Smooth muscle cell (in vitro differentiated cells): ENCODE measurements around the gene ACP4. TPM values are rescaled to one million over a fixed set of nuclear protein-coding genes. Genes with fewer than 3 reads are reported as not detected.
A peak's percentile ranks its signal among the peaks of the same experiment; 100 is the strongest.
"Not testable (repeated sequence)": the region's sequence is repeated elsewhere in the genome, so short reads cannot be mapped to it uniquely, and the experiment has no call there.

Source experiments
- DNase-seq: peaks from one replicate; lab custom pipeline; 2025; ENCODE audit not compliant: unreplicated experiment; lab: John Stamatoyannopoulos, UW
- H2AFZ ChIP-seq: fragments of 200-600 bp; sonication (generic); 2 replicates; pipeline ENCODE4 v1.6.0; 2016; ENCODE audit warnings: antibody characterized with exemption, low read depth, mild to moderate bottlenecking
- H3F3A ChIP-seq: fragments of 200-600 bp; sonication (generic); 2 replicates; pipeline ENCODE4 v1.6.0; 2017; ENCODE audit warnings: antibody characterized with exemption, low read depth
- H3K27ac ChIP-seq: fragments of 200-600 bp; sonication (generic); 2 replicates; pipeline ENCODE4 v1.5.1; 2016; ENCODE audit warnings: low read depth, mild to moderate bottlenecking
- H3K27me3 ChIP-seq: fragments of 200-600 bp; sonication (generic); 2 replicates; pipeline ENCODE4 v1.6.1; 2016; ENCODE audit warnings: low read depth, mild to moderate bottlenecking
- H3K36me3 ChIP-seq: fragments of 200-600 bp; sonication (generic); 2 replicates; pipeline ENCODE4 v1.5.1; 2016; ENCODE audit warnings: low read depth
- H3K4me1 ChIP-seq: fragments of 200-600 bp; sonication (generic); 2 replicates; pipeline ENCODE4 v1.5.1; 2016; ENCODE audit warnings: low read depth
- H3K4me2 ChIP-seq: fragments of 200-600 bp; sonication (generic); 2 replicates; pipeline ENCODE4 v1.6.0; 2016; ENCODE audit warnings: mild to moderate bottlenecking
- H3K4me3 ChIP-seq: fragments of 200-600 bp; sonication (generic); 2 replicates; pipeline ENCODE4 v1.5.1; 2016; ENCODE audit warnings: mild to moderate bottlenecking
- H3K79me2 ChIP-seq: fragments of 200-600 bp; sonication (generic); 2 replicates; pipeline ENCODE4 v1.6.0; 2016; ENCODE audit warnings: low read depth, mild to moderate bottlenecking
- H3K9ac ChIP-seq: fragments of 200-600 bp; sonication (generic); 2 replicates; pipeline ENCODE4 v1.6.0; 2016; ENCODE audit warnings: low read depth
- H3K9me3 ChIP-seq: fragments of 200-600 bp; sonication (generic); replicated peaks from 2 replicates; pipeline ENCODE4 v1.5.1; 2016; ENCODE audit warnings: low read depth
- H4K20me1 ChIP-seq: fragments of 200-600 bp; sonication (generic); 2 replicates; pipeline ENCODE4 v1.6.0; 2016; ENCODE audit warnings: low read depth
- CTCF ChIP-seq: fragments of 200-600 bp; sonication (generic); IDR thresholded peaks from 2 replicates; pipeline ENCODE4 v1.5.1; 2017; ENCODE audit warnings: borderline replicate concordance, mild to moderate bottlenecking, antibody characterized with exemption; ENCODE audit not compliant: insufficient read depth, poor library complexity, severe bottlenecking
- WGBS: methylation state at CpG from one replicate; pipeline ENCODE4 v1.1.7; 2016; ENCODE audit warnings: low lambda C conversion rate; 5-methylcytosine and 5-hydroxymethylcytosine counted together
- polyA plus RNA-seq: library from polyadenylated mRNA; unstranded; fragments of >200 nt; fragmentation: Nextera tagmentation; extraction: Ambion mirVana; gene quantifications from 2 replicates; pipeline ENCODE4 v1.2.1, GENCODE V29; 2016
- total RNA-seq: library from RNA; depleted of rRNA; stranded (reverse); fragments of >200 nt; gene quantifications from 2 replicates; pipeline ENCODE4 v1.2.3, GENCODE V29; 2014

ACP4 gene
- total and polyA plus RNA-seq, 2 experiments from 2014 or later: 0.26 TPM; not detected in 1

GRCh38 chr19:50803633-50804419 is 13.6 kb downstream of the ACP4 start:
- no peaks in the 10 kb centered on the region for H3F3A ChIP-seq
- peak overlapping the region; percentile 99 for H3K4me3 ChIP-seq
- H2AFZ ChIP-seq: peak overlapping the region; percentile 81
- H3K4me2 ChIP-seq: peak overlapping the region; percentile 94
- H3K36me3 ChIP-seq: no peaks in the 10 kb centered on the region
- H3K79me2 ChIP-seq: peaks cover 27% of the 10 kb centered on the region
- peak overlapping the region; percentile 99 for H3K27ac ChIP-seq
- DNase-seq: no peak
- under 1% methylated on average over 24 of the region's 40 CpGs for WGBS
- no peak for TF ChIP-seq CTCF
- peaks cover 33% of the 10 kb centered on the region for H4K20me1 ChIP-seq
- H3K4me1 ChIP-seq: peaks cover 17% of the 10 kb centered on the region
- H3K27me3 ChIP-seq: no peaks in the 10 kb centered on the region
- peak overlapping the region; percentile 98 for H3K9ac ChIP-seq
- H3K9me3 ChIP-seq: no peaks in the 10 kb centered on the region

- H3K4me1 ChIP-seq: peaks cover 17% of the 10 kb centered on the region
- DNase-seq: peak; percentile 87
- H3F3A ChIP-seq: no peaks in the 10 kb centered on the region
- H3K9ac ChIP-seq: peak overlapping the region; percentile 98
- H4K20me1 ChIP-seq: peaks cover 25% of the 10 kb centered on the region
- peak overlapping the region; percentile 93 for H2AFZ ChIP-seq
- H3K36me3 ChIP-seq: no peaks in the 10 kb centered on the region
- peak overlapping the region; percentile 99 for H3K4me3 ChIP-seq
- H3K9me3 ChIP-seq: no peaks in the 10 kb centered on the region
- peak overlapping the region; percentile 99 for H3K27ac ChIP-seq
- peak overlapping the region; percentile 94 for H3K4me2 ChIP-seq
- WGBS: under 1% methylated on average over 59 of the region's 62 CpGs
- no peaks in the 10 kb centered on the region for H3K27me3 ChIP-seq
- TF ChIP-seq CTCF: no peak
- peaks cover 27% of the 10 kb centered on the region for H3K79me2 ChIP-seq
These were observed 14.4 kb downstream of the ACP4 start for GRCh38 chr19:50804420-50805272.

GRCh38 chr19:50808856-50809255 is 18.6 kb downstream of the ACP4 start:
- Histone ChIP-seq H3K4me2 (no peak overlapping the region), H3K27me3 (no peaks in the 10 kb centered on the region), H3K27ac (no peak overlapping the region), H3K4me1 (no peaks in the 10 kb centered on the region), H3K4me3 (no peak overlapping the region), H3K9ac (no peak overlapping the region), H4K20me1 (no peaks in the 10 kb centered on the region), H3K79me2 (peaks cover 5% of the 10 kb centered on the region), H2AFZ (no peak overlapping the region), H3F3A (no peaks in the 10 kb centered on the region), H3K9me3 (no peaks in the 10 kb centered on the region), H3K36me3 (no peaks in the 10 kb centered on the region)
- no peak for DNase-seq
- 75% methylated on average over 1 of the region's 1 CpG for WGBS
- TF ChIP-seq CTCF: no peak

GRCh38 chr19:50811622-50812238 is 21.5 kb downstream of the ACP4 start:
- H3F3A ChIP-seq, H3K4me1 ChIP-seq, H4K20me1 ChIP-seq, H3K4me3 ChIP-seq, H3K36me3 ChIP-seq, H3K9me3 ChIP-seq, H3K9ac ChIP-seq, H3K27me3 ChIP-seq, DNase-seq, H3K4me2 ChIP-seq, H3K79me2 ChIP-seq, H2AFZ ChIP-seq, H3K27ac ChIP-seq: not testable (repeated sequence)
- WGBS: 80% methylated on average over 3 of the region's 3 CpGs
